CD4-positive, alpha-beta T cell treated with Interleukin-17A for 4 hours (primary cell): Measurements from ENCODE around the gene TBC1D5.

Experiments
- DNase-seq: peaks from one replicate; pipeline ENCODE4 v3.0.0-alpha.2; 2020; ENCODE audit warnings: mixed read lengths

Gene TBC1D5

DNA sequence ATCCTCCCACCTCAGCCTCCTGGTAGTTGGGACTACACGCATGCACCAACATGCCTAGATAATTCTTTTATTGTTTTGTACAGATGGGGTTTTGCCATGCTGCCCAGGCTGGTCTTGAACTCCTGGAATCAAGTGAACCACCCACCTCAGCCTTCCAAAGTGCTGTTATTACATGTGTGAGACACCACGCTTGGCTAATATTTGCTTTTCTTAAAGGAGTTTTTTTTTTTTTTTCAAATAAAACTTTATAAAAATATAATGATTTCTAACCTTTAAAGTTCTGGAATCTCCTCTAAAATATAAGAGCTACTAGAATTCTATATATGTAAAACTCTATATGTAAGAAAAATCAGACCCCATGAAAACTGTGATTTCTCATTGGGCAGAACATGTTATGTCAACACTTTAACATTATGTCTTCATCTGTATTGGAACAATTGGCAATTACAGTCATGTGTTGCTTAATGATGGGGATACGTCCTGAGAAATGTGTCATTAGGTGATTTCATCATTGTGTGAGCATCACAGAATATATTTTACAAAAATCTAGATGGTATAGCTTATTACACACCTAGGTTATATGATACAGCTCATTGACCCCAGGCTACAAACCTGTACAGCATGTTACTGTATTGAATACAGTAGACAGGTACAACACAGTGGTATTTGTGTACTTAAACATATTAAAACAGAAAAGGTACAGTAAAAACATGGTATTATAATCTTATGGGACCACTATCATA is 480.6 kb downstream of the TBC1D5 start:
- no peak for DNase-seq

DNA sequence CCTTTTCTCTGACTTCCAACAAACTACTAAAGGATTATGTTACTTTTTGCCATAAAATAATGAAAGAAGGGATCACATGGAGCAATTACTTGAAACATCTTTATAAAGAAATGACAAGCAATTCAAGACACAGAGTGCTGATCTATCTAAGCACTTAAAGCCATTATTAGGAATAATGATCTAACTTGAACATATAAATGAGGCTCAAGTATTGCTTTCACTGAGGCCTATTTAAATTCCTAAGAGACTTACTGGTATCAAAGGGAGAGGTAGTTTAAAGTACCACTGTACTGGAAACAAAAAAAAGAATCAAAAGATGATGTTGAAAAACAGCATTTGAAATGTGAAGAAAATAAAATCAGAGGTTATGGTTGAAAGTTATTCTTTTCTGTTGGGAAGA is 482.2 kb downstream of the TBC1D5 start:
- DNase-seq: no peak

- DNase-seq: no peak
These were observed 482.7 kb downstream of the TBC1D5 start for GRCh38 chr3:17259685-17260084.

- DNase-seq: peak; percentile 13
These were observed 483.5 kb downstream of the TBC1D5 start for GRCh38 chr3:17258823-17259436.

DNA sequence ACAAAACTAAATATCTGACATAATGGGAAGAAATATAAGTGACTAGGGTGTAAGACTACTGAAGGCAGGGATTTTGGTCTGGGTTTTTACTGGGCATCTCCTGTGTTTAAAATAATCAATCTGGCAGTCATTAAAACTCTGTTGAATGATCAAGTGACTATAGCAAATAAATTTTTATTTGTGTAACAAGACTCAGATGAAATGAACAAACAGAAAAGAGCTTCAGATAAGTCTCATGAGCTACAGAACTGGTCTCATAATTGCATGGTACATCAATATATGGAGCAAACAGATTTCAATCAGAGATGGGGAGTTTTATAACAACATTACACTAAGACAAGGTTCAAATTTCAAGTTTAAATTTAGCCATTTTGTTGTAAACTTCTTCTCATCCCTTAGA is 485.2 kb downstream of the TBC1D5 start:
- no peak for DNase-seq

DNA sequence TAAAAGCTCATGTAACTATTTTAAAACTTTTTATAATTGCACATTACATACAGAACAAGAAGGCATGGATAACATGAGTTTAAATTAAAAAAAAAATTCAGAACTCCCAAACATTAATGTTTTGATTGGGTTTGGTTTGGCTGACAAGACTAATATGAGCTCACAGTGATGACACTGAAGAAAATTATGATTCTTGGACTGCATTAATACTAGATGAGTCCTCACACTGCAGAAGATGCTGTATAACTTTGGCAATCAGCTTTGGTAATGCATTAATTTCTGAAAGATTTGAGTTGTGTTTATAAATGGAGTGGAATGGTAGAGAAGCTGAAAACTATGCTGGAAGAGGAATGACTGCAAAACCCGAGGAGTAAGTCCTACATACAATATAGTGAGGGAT is 498.8 kb downstream of the TBC1D5 start:
- no peak for DNase-seq

- no peak for DNase-seq
These were observed 503.0 kb downstream of the TBC1D5 start for GRCh38 chr3:17239417-17239816.

DNA sequence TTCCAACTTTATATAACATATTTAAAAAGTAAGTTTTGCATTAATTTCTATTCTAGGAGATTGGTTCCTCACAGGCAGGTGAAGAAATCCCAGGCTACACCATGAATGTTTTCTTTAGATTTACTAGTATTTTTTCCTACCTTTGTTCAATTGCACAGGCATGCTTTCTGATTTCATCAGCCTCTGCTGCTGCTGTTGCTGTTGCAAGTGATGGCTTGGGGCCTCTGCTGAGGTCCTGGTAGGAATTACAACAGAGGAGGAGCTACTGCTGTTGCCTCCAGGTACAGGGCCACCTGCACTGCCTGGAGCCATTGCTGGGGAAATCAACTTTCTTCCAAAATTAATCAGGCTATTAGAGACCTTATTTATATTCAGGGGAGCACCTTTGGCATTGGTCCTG is 504.4 kb downstream of the TBC1D5 start:
- no peak for DNase-seq

- no peak for DNase-seq
These were observed 507.1 kb downstream of the TBC1D5 start for GRCh38 chr3:17235310-17235709.

GRCh38 chr3:17234382-17234781 is 508.0 kb downstream of the TBC1D5 start:
- DNase-seq: no peak

- DNase-seq: peak; percentile 49
These were observed 509.0 kb downstream of the TBC1D5 start for GRCh38 chr3:17233398-17233800.

- no peak for DNase-seq
These were observed 510.0 kb downstream of the TBC1D5 start for GRCh38 chr3:17232442-17232841.

DNA sequence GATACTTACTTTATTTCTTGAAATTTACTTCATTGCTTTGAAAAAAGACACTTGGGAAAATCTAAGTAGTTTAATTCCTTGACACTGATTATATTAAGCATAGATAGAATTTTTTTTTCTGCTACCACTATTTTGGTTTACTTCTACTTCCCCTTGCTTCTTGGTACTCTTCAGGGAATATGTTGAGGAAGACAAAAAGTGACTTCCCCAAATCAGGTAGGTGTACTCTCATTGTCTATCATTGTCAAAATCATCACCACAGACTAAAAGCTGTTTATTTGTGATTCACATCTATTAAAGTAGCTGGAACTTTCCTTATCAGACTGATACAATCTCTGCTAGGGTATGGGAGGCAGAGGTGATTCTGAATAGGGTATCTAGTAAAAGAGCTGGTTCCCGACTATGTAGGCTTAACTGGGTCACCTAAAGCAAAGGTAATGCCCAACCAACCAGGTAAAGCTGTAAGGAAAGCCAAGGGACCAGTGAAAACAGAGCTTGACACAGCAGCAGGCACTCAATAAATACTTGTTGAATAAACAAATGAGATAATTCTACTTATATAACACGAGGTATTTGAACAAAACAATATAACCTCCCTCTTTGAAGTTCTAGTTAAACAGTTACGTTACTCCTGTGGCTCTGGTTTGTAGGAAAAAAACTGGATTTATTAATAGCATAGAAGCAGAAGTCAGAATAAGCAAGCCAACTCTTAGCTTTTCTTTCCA is 510.7 kb downstream of the TBC1D5 start:
- DNase-seq: no peak

DNA sequence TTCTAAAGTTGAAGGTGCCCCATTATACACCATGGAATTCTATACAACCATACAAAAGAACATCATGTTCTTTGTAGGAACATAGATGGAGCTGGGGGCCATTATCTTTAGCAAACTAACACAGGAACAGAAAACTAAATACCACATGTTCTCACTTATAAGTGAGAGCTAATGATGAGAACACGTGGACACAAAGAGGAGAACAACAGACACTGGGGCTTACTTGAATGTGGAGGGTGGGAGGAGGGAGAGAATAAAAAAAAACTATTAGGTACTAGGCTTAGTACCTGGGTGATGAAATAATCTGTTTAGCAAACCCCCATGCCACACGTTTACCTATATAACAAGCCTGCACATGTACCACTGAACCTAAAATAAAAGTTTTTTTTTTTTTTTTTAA is 515.0 kb downstream of the TBC1D5 start:
- no peak for DNase-seq

DNA sequence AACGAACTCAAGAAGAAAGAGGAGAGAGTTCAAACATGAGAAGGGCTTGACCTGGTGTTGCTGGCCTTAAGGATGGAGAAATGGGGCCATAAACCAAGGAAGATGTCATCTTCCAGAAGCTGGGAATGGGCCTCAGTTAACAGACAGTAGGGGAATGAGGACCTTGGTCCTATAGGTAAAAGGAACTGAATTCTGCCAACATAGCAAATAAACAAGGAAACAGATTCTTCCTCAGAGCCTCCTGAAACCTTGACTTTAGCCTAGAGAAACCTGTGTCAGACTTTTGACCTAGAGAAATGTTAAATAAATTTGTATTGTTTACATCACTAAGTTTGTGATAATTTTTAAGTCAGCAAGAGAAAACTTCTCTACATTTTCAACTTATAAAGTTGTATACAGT is 520.9 kb downstream of the TBC1D5 start:
- DNase-seq: no peak

GRCh38 chr3:17219593-17219992 is 522.8 kb downstream of the TBC1D5 start:
- DNase-seq: no peak

DNA sequence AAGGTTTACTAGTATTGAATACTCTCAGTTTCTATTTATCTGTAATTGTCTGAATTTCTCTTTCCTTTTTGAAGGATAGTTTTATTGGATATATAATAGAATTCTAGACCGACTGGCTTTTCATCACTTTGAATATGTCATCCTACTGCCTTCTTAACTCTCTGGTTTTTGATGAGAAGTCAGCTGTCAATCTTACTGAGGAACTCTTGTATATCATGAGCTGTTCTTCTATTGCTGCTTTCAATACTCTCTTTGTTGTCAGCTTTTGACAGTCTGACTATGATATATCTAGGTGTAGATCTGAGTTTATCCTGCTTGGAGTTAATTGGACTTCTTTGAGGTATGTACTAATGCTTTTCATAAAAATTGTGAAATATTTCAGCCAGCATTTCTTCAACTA is 523.8 kb downstream of the TBC1D5 start:
- no peak for DNase-seq

GRCh38 chr3:17217588-17217987 is 524.8 kb downstream of the TBC1D5 start:
- no peak for DNase-seq

DNA sequence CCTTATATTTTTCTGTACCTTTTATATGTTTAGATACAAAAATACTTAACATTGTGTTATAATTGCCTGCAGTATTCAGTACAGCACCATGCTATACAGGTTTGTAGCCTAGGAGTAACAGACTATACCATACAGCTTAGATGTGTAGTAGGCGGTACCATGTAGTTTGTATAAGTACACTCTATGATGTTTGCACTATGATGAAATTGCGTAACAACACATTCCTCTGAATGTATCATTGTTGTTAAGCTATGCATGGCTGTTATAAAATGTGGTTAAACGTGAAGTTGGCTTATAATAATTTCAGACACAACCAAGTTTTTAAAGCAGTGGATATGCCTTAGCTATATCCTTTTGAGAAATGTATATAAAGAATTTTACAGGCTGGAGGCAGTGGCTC is 529.3 kb downstream of the TBC1D5 start:
- no peak for DNase-seq

DNA sequence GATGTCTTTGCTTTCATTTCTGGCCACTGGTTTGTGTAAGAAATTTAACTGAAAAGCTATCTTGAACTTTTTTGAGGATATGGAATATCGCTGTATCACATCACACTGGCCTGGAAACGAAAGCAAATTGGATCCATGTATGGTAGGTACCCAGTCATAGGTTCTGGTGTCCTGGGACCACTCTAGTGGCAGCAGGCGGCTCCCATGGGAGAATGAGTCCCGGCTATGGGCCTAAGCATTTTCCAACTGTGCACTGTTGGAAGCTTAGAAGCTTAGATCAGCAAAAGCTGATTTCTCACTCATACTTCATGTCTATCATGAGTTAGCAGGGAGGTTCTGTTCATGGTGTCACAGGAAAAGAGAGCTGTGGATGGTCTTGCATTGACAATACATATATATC is 534.5 kb downstream of the TBC1D5 start:
- no peak for DNase-seq

- no peak for DNase-seq
These were observed 535.4 kb downstream of the TBC1D5 start for GRCh38 chr3:17207019-17207418.

DNA sequence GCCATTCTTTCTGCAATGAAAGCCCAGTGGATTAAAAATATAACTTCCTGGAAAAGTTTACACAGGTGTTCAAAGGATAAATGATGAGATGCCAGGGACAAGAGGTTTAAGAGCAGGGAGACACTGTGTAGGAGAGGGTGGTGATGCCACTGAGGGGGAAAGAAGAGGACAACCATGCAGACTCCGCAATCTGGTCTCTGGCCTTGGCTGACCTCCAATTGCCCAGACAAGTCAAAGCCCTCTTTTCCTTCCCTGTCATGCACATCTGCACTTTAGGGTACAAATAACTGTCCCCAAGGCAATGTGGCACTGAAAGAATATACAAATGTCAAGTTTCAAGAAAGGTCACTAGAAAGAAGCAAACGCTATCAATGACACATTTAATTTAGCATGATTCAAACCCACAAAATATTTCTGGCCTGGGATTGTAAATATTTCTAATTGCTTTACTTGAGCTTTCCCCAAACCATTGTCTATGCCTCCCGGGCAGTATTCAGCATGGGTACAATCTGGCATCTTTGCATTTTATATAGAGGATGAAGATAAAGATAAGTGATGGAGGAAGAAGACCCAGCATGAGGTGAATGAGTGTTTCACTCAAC is 538.3 kb downstream of the TBC1D5 start:
- DNase-seq: no peak

DNA sequence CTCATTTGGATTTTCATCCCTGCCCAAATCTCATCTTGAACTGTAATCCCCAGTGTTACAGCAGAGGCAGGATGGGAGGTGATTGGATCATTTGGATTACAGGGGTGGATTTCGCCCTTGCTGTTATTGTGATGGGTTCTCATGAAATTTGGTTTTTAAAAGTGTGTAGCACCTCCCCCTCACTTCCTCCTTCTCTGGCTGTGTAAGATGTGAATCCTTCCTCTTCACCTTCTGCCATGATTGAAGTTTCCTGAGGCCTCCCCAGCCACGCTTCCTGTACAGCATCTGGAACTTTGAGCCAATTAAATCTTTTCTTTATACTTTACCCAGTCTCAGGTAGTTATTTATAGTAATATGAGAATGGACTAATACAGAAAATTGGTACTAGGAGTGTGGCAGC is 540.9 kb downstream of the TBC1D5 start:
- DNase-seq: no peak
